Esophagus (tissue), 2 donors: ENCODE measurements around the gene GPATCH8. TPM values are rescaled to one million over a fixed set of nuclear protein-coding genes. Genes with fewer than 3 reads are reported as not detected.

Experiments used
- H3K27ac ChIP-seq, 2 donors: one replicate each; pipeline ENCODE4 v1.5.1; 2013; ENCODE audit warnings: low read depth in 2 of 2, mild to moderate bottlenecking in 2 of 2, inconsistent platforms in 1 of 2, low read length in 1 of 2, moderate library complexity in 1 of 2
- H3K27me3 ChIP-seq, 2 donors: one replicate each; pipeline ENCODE4 v1.6.1; 2013; ENCODE audit warnings: low read length in 2 of 2, control low read depth in 1 of 2, mild to moderate bottlenecking in 1 of 2; ENCODE audit not compliant: insufficient read depth in 2 of 2, control insufficient read depth in 1 of 2
- H3K36me3 ChIP-seq, 2 donors: one replicate each; pipeline ENCODE4 v1.6.1; 2013; ENCODE audit warnings: low read length in 1 of 2; ENCODE audit not compliant: control insufficient read depth in 2 of 2, insufficient read depth in 2 of 2
- H3K4me1 ChIP-seq, 2 donors: one replicate each; pipeline ENCODE4 v1.6.1; 2013; ENCODE audit warnings: low read length in 1 of 2; ENCODE audit not compliant: control insufficient read depth in 2 of 2, insufficient read depth in 2 of 2
- H3K4me3 ChIP-seq, 2 donors: one replicate each; pipeline ENCODE4 v1.5.1; 2013; ENCODE audit warnings: low read length in 2 of 2, mild to moderate bottlenecking in 2 of 2, low read depth in 1 of 2, moderate library complexity in 1 of 2
- H3K9me3 ChIP-seq, 2 donors: one replicate each; pipeline ENCODE4 v1.6.1; 2013; ENCODE audit warnings: mild to moderate bottlenecking in 2 of 2, low read depth in 1 of 2, low read length in 1 of 2, moderate library complexity in 1 of 2; ENCODE audit not compliant: control insufficient read depth in 2 of 2, insufficient read depth in 1 of 2
- WGBS, 2 donors: extraction: QIAGEN DNeasy Blood & Tissue Kit; methylation state at CpG; one replicate each; pipeline ENCODE4 v1.1.7; 2013; 5-methylcytosine and 5-hydroxymethylcytosine counted together
- polyA plus RNA-seq, 2 donors: library from polyadenylated mRNA; stranded (reverse); fragments of 200-250 nt; gene quantifications; one replicate each; pipeline ENCODE4 v1.2.3, GENCODE V29; 2013
- donor health status: healthy with polysubstance abuse.
- donor health status: Bipolar disorder and iron deficiency.

The GPATCH8 gene
- polyA plus RNA-seq, 2 donors = 7.9 to 12.8 TPM

DNA sequence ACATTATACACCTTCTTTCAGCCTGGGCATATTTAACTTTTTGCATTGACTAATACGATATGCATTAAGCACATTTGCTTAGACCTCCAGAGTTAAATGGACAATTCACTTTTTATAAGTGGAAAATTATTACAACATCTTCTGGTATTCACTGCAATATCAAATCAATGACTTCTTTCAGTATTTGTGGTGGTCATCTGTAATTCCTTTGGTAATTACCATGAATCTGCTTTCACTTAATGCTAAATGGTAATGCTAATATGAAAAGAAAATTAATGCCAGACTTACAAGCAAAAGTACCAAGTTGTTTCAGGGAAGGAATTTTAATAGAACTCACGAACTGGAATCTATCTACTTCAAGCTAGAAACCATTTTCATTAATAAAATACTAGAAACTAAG is 6.4 kb downstream of the GPATCH8 start:
- WGBS, 2 donors = 88 to 97% methylated on average over 2 of the region's 2 CpGs
- H3K4me3 ChIP-seq = no peak overlapping the region
- no peaks in the 10 kb centered on the region for H3K9me3 ChIP-seq
- H3K27ac ChIP-seq = no peak overlapping the region
- no peaks in the 10 kb centered on the region for H3K4me1 ChIP-seq
- no peaks in the 10 kb centered on the region for H3K27me3 ChIP-seq
- H3K36me3 ChIP-seq = no peaks in the 10 kb centered on the region

GRCh38 chr17:44493339-44493738 is 9.9 kb downstream of the GPATCH8 start:
- Histone ChIP-seq H3K4me3 (no peak overlapping the region), H3K27me3 (no peaks in the 10 kb centered on the region), H3K9me3 (no peaks in the 10 kb centered on the region), H3K36me3 (no peaks in the 10 kb centered on the region), H3K4me1 (no peaks in the 10 kb centered on the region), H3K27ac (no peak overlapping the region)
- 90 to 91% methylated on average over 5 of the region's 5 CpGs for WGBS, 2 donors

- H3K27me3 ChIP-seq = no peaks in the 10 kb centered on the region
- no peak overlapping the region for H3K27ac ChIP-seq
- 96 to 100% methylated on average over 2 of the region's 2 CpGs for WGBS, 2 donors
- no peaks in the 10 kb centered on the region for H3K36me3 ChIP-seq
- H3K9me3 ChIP-seq = no peaks in the 10 kb centered on the region
- no peaks in the 10 kb centered on the region for H3K4me1 ChIP-seq
- H3K4me3 ChIP-seq = no peak overlapping the region
These were observed 10.4 kb downstream of the GPATCH8 start for GRCh38 chr17:44492706-44493272.

DNA sequence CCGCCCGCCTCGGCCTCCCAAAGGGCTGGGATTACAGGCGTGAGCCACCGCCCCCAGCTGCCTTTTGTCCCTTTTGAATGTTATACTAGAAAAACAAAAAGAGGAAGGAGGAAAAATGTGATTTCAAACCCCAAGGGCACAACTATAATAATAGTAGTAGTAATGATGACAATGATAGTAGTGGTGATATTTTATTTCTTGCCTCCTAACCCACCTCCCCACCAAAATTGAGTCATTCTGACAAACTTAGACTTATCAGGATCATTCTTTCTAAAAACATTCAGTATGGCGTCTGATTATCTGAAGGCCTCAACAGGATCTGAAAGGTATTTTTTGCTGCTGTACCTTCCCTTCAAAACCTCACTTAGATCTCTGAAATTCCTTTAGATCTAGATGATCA is 13.6 kb downstream of the GPATCH8 start:
- Histone ChIP-seq H3K36me3 (no peaks in the 10 kb centered on the region), H3K27me3 (no peaks in the 10 kb centered on the region), H3K27ac (no peak overlapping the region), H3K9me3 (no peaks in the 10 kb centered on the region), H3K4me3 (no peak overlapping the region), H3K4me1 (no peaks in the 10 kb centered on the region)
- WGBS, 2 donors = 92% methylated on average over 6 of the region's 6 CpGs

- no peaks in the 10 kb centered on the region for H3K4me1 ChIP-seq
- H3K36me3 ChIP-seq = no peaks in the 10 kb centered on the region
- 93 to 97% methylated on average over 2 of the region's 2 CpGs for WGBS, 2 donors
- H3K27me3 ChIP-seq = no peaks in the 10 kb centered on the region
- no peaks in the 10 kb centered on the region for H3K9me3 ChIP-seq
- no peak overlapping the region for H3K4me3 ChIP-seq
- H3K27ac ChIP-seq = no peak overlapping the region
These were observed 16.0 kb downstream of the GPATCH8 start for GRCh38 chr17:44487170-44487569.

DNA sequence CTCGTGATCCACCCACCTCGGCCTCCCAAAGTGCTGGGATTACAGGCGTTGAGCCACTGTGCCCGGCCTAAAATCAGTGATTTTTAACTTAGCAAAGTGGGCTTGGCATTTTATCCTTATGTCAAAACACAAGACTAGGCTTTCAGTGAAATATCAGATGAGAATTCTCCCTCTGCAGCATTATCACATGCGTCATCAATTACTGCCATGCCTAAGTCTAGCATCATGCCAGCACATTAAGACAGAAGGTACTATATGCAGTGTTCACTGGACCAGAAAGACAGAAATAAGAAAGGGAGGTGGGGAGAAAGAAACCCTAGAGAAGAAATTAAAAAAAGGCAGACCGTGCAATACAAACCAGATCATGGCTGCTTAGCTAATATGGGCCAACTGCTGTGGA is 29.8 kb downstream of the GPATCH8 start:
- Histone ChIP-seq H3K4me3 (no peak overlapping the region), H3K27ac (no peak overlapping the region), H3K36me3 (no peaks in the 10 kb centered on the region), H3K27me3 (no peaks in the 10 kb centered on the region), H3K4me1 (no peaks in the 10 kb centered on the region), H3K9me3 (no peaks in the 10 kb centered on the region)
- 95 to 96% methylated on average over 6 of the region's 6 CpGs for WGBS, 2 donors

GRCh38 chr17:44469676-44470075 is 33.5 kb downstream of the GPATCH8 start:
- Histone ChIP-seq H3K4me3 (no peak overlapping the region), H3K9me3 (no peaks in the 10 kb centered on the region), H3K27me3 (no peaks in the 10 kb centered on the region), H3K36me3 (no peaks in the 10 kb centered on the region), H3K27ac (no peak overlapping the region), H3K4me1 (no peaks in the 10 kb centered on the region)
- WGBS, 2 donors = 97 to 100% methylated on average over 2 of the region's 2 CpGs

- Histone ChIP-seq H3K36me3 (peaks cover 0 to 6% of the 10 kb centered on the region in 2 donors), H3K4me1 (no peaks in the 10 kb centered on the region), H3K9me3 (no peaks in the 10 kb centered on the region), H3K27ac (no peak overlapping the region), H3K27me3 (no peaks in the 10 kb centered on the region), H3K4me3 (no peak overlapping the region)
- 20 to 31% methylated on average over 3 of the region's 3 CpGs for WGBS, 2 donors
These were observed 36.1 kb downstream of the GPATCH8 start for GRCh38 chr17:44467108-44467507.

- Histone ChIP-seq H3K4me3 (no peak overlapping the region), H3K4me1 (no peaks in the 10 kb centered on the region), H3K36me3 (peaks cover 0 to 6% of the 10 kb centered on the region in 2 donors), H3K27me3 (no peaks in the 10 kb centered on the region), H3K9me3 (no peaks in the 10 kb centered on the region), H3K27ac (no peak overlapping the region)
These were observed 36.9 kb downstream of the GPATCH8 start for GRCh38 chr17:44466339-44466738.

DNA sequence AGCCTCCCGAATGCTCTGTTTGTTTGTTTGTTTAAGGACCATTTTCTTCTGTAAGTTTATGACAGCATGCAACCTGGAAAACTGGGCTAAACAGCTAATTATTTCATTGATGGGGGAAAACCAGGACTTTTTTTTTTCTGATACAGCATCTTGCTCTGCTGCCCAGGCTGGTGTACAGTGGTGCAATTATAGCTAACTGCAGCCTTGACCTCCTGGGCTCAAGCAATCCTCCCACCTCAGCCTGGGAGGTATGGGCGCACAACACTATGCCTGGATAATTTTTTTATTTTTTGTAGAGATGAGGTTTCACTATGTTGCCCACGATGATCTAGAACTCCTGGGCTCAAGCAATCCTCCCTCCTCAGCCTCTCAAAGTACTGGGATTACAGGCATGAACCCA is 37.3 kb downstream of the GPATCH8 start:
- Histone ChIP-seq H3K4me3 (no peak overlapping the region), H3K27me3 (no peaks in the 10 kb centered on the region), H3K27ac (no peak overlapping the region), H3K36me3 (peaks cover 0 to 6% of the 10 kb centered on the region in 2 donors), H3K9me3 (no peaks in the 10 kb centered on the region), H3K4me1 (no peaks in the 10 kb centered on the region)
- 88 to 91% methylated on average over 3 of the region's 3 CpGs for WGBS, 2 donors
